Spleen (tissue), 3 donors: ENCODE measurements around the gene TMEM108.

Experiments used
- POLR2A ChIP-seq, 3 donors: fragments of 450-650 bp; IDR thresholded peaks; one replicate each; pipeline ENCODE4 v1.5.1; 2017; ENCODE audit warnings: antibody characterized with exemption in 3 of 3, mild to moderate bottlenecking in 1 of 3
- POLR2AphosphoS5 ChIP-seq, 3 donors: sonication (generic); formaldehyde crosslinking; IDR thresholded peaks; one replicate each; pipeline ENCODE4 v1.5.1; 2017; ENCODE audit warnings: antibody characterized with exemption in 3 of 3

- TF ChIP-seq POLR2AphosphoS5 (IDR thresholded peaks at IDR 0.05) = no peak
- no peak for TF ChIP-seq POLR2A (IDR thresholded peaks at IDR 0.05)
Observed at GRCh38 chr3:133388696-133389395, 350.7 kb downstream of the TMEM108 start.
